ENCODE data around the gene DDIT4.

DDIT4 gene

DNA sequence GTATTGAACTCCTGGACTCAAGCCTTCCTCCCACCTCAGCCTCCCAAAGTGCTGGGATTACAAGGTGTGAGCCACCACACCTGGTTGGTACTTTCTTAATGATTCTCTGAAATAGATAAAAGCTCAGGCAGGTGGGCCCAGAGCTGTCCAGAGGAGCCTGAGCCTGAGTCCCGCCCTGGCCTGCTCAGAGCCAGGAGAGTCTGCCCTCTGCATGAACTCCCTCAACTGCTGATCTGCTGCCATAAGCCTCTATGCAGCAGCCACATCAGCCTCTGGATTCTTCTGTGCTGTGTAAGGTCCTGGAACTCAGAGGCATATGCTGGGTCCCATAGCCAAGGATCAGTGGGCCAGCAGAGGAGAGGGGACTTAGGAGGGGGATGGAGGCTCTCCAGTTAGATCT is 23.1 kb upstream of the DDIT4 start:
- no peak overlapping the region for H3K4me3 ChIP-seq (replicated peaks; ENCODE audit: low read depth, low read length)
- DNase-seq (ENCODE audit: low read depth) = peak; percentile 74

GRCh38 chr10:72251635-72252034 is 22.1 kb upstream of the DDIT4 start:
- no peak for DNase-seq (ENCODE audit: low read depth)
- TF ChIP-seq CTCF (IDR thresholded peaks at IDR 0.05; ENCODE audit: low read length, missing control alignments) = no peak
- H3K4me3 ChIP-seq (replicated peaks; ENCODE audit: low read depth, low read length) = no peak overlapping the region

More for the DNA sequence above, 23.1 kb upstream of the DDIT4 start:
- no peak for TF ChIP-seq CTCF (IDR thresholded peaks at IDR 0.05; ENCODE audit: low read length, missing control alignments)

GRCh38 chr10:72252972-72253371 is 20.8 kb upstream of the DDIT4 start:
- no peak overlapping the region for H3K4me3 ChIP-seq (replicated peaks; ENCODE audit: low read depth, low read length)
- no peak for DNase-seq (ENCODE audit: low read depth)
- TF ChIP-seq CTCF (IDR thresholded peaks at IDR 0.05; ENCODE audit: low read length, missing control alignments) = no peak

- H3K4me3 ChIP-seq (replicated peaks; ENCODE audit: low read depth, low read length) = no peak overlapping the region
- no peak for TF ChIP-seq CTCF (IDR thresholded peaks at IDR 0.05; ENCODE audit: low read length, missing control alignments)
These were observed 20.1 kb upstream of the DDIT4 start for GRCh38 chr10:72253578-72253977.

DNA sequence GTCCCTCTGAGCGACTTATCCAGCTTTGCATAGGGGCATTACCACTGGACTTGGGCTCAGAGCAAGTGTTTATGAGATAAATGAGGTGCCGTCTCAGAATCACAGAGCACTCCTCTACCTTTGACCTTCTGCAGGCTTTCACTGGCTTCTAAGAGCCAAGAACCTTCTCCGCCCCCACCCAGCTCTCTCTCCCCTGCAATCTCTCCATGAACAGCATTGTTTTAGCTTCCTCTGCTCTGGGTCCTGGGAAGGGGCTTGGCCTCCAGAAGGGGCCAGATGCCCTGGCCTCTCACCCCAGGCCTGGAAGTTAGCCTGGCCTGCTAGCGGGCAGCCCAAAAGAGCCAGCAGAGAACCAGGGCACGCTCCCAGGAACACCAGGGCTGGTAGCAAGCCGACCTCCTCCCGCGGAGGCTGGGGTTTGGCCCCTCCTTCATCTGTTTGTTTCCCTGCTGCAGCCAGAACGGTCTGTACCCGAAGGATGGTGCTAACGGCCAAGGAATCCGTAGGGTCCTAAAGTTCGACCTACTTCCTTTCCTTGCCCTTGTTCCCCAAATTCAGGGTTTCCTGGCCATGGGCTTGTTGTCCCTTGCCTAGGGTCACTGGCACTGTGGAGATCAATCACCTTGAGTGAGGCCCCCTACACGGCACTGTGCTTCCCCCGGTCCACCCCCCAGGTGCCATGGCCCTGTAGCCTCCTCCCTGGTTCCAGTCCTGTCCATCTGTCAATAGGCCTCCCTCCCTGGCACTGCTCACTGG is 18.7 kb upstream of the DDIT4 start:
- no peak overlapping the region for H3K4me3 ChIP-seq (replicated peaks; ENCODE audit: low read depth, low read length)
- peak; percentile 87 for DNase-seq (ENCODE audit: low read depth)
- no peak for TF ChIP-seq CTCF (IDR thresholded peaks at IDR 0.05; ENCODE audit: low read length, missing control alignments)

More at GRCh38 chr10:72253578-72253977, 20.1 kb upstream of the DDIT4 start:
- no peak for DNase-seq (ENCODE audit: low read depth)

GRCh38 chr10:72255977-72256729 is 17.6 kb upstream of the DDIT4 start:
- no peak for DNase-seq (ENCODE audit: low read depth)
- H3K4me3 ChIP-seq (replicated peaks; ENCODE audit: low read depth, low read length) = no peak overlapping the region

More at GRCh38 chr10:72255977-72256729, 17.6 kb upstream of the DDIT4 start:
- no peak for TF ChIP-seq CTCF (IDR thresholded peaks at IDR 0.05; ENCODE audit: low read length, missing control alignments)
